WTC11 (cell line): ENCODE results near the gene IPPK. TPM values are rescaled to one million over a fixed set of nuclear protein-coding genes. Genes with fewer than 3 reads are reported as not detected.

Experiments used
- ATAC-seq: fragments of 200-7000 bp; cut with Tn5 transposase; 2 replicates; pipeline ENCODE4 v1.10.0; 2021; ENCODE audit warnings: mild to moderate bottlenecking, moderate library complexity
- CTCF ChIA-PET: fragments of 300-600 bp; sonication (Branson Sonifier 250); formaldehyde crosslinking; loops from one replicate; lab custom pipeline; 2021; ENCODE audit warnings: antibody characterized with exemption; lab: Charles Lee
- POLR2A ChIA-PET: fragments of 350-600 bp; sonication (Branson Sonifier 250); formaldehyde crosslinking; loops from one replicate; lab custom pipeline; 2021; ENCODE audit warnings: antibody characterized with exemption; lab: Charles Lee
- DNase-seq: peaks from one replicate; pipeline ENCODE4 v3.0.0; 2021; ENCODE audit warnings: low spot score
- H3K27ac Mint-ChIP-seq: 2 replicates; pipeline ENCODE4 v1.8.0; 2021; ENCODE audit warnings: mixed read lengths
- H3K27me3 Mint-ChIP-seq: 2 replicates; pipeline ENCODE4 v1.8.0; 2021; ENCODE audit warnings: low read depth, mild to moderate bottlenecking, moderate library complexity, mixed read lengths
- H3K36me3 Mint-ChIP-seq: 2 replicates; pipeline ENCODE4 v1.8.0; 2021; ENCODE audit warnings: mixed read lengths
- H3K4me1 Mint-ChIP-seq: 2 replicates; pipeline ENCODE4 v1.8.0; 2022; ENCODE audit warnings: mixed read lengths
- H3K4me3 Mint-ChIP-seq: 2 replicates; pipeline ENCODE4 v1.8.0; 2021; ENCODE audit warnings: mild to moderate bottlenecking, moderate library complexity, mixed read lengths
- H3K9me3 Mint-ChIP-seq: 2 replicates; pipeline ENCODE4 v1.8.0; 2021; ENCODE audit warnings: mixed read lengths
- ATF1 ChIP-seq: sonication (generic); formaldehyde crosslinking; IDR thresholded peaks from 2 replicates; pipeline ENCODE4 v1.8.1; 2023; ENCODE audit warnings: mild to moderate bottlenecking, moderate library complexity, missing genetic modification reagents
- CREB1 ChIP-seq: sonication (generic); formaldehyde crosslinking; IDR thresholded peaks from 2 replicates; pipeline ENCODE4 v1.8.0; 2023; ENCODE audit warnings: mild to moderate bottlenecking, missing genetic modification reagents
- CREM ChIP-seq: sonication (generic); formaldehyde crosslinking; IDR thresholded peaks from 2 replicates; pipeline ENCODE4 v1.8.1; 2022; ENCODE audit warnings: mild to moderate bottlenecking, missing genetic modification reagents, moderate library complexity
- ETV6 ChIP-seq: sonication (generic); formaldehyde crosslinking; IDR thresholded peaks from 2 replicates; pipeline ENCODE4 v1.8.1; 2022; ENCODE audit warnings: mild to moderate bottlenecking, missing genetic modification reagents
- FOXK1 ChIP-seq: sonication (generic); formaldehyde crosslinking; IDR thresholded peaks from 2 replicates; pipeline ENCODE4 v1.8.0; 2022; ENCODE audit warnings: mild to moderate bottlenecking, moderate library complexity, missing genetic modification reagents
- HMGA2 ChIP-seq: fragments of 250-450 bp; sonication (Bioruptor Pico); IDR thresholded peaks from 2 replicates; pipeline ENCODE4 v1.4.0; 2021; ENCODE audit warnings: mild to moderate bottlenecking, moderate library complexity
- KAT7 ChIP-seq: sonication (generic); formaldehyde crosslinking; IDR thresholded peaks from 2 replicates; pipeline ENCODE4 v1.8.1; 2023; ENCODE audit warnings: missing genetic modification reagents, mild to moderate bottlenecking, borderline replicate concordance
- RORB ChIP-seq: fragments of 250-450 bp; sonication (Bioruptor Pico); IDR thresholded peaks from 2 replicates; pipeline ENCODE4 v1.9.0; 2021; ENCODE audit warnings: mild to moderate bottlenecking
- SMAD3 ChIP-seq: sonication (generic); formaldehyde crosslinking; IDR thresholded peaks from 2 replicates; pipeline ENCODE4 v1.8.0; 2022; ENCODE audit warnings: missing genetic modification reagents, mild to moderate bottlenecking, borderline replicate concordance
- SP1 ChIP-seq: sonication (generic); formaldehyde crosslinking; conservative IDR thresholded peaks from 2 replicates; pipeline ENCODE4 v1.8.1; 2022; ENCODE audit warnings: missing genetic modification reagents
- TEAD4 ChIP-seq: sonication (generic); formaldehyde crosslinking; IDR thresholded peaks from 2 replicates; pipeline ENCODE4 v1.8.0; 2022; ENCODE audit warnings: mild to moderate bottlenecking, missing genetic modification reagents
- ZNF232 ChIP-seq: sonication (generic); formaldehyde crosslinking; IDR thresholded peaks from 2 replicates; pipeline ENCODE4 v1.8.0; 2022; ENCODE audit warnings: mild to moderate bottlenecking, missing genetic modification reagents
- total RNA-seq: library from RNA; stranded (reverse); gene quantifications from 3 replicates; pipeline ENCODE4 v1.2.3, GENCODE V29; 2021
- TF ChIP-seq, protein P1 (sequence below): sonication (generic); formaldehyde crosslinking; IDR thresholded peaks from 2 replicates; pipeline ENCODE4 v1.8.1; 2022; ENCODE audit warnings: mild to moderate bottlenecking, missing genetic modification reagents, moderate library complexity, borderline replicate concordance
- TF ChIP-seq, protein P2 (sequence below): sonication (generic); formaldehyde crosslinking; IDR thresholded peaks from 2 replicates; pipeline ENCODE4 v1.8.1; 2023; ENCODE audit warnings: mild to moderate bottlenecking, moderate library complexity, missing genetic modification reagents
- TF ChIP-seq, protein P3 (sequence below): fragments of 200-600 bp; IDR thresholded peaks from 2 replicates; pipeline ENCODE4 v1.8.0; 2022; ENCODE audit warnings: antibody characterized with exemption
- TF ChIP-seq, protein P4 (sequence below): sonication (generic); formaldehyde crosslinking; IDR thresholded peaks from 2 replicates; pipeline ENCODE4 v1.8.1; 2023; ENCODE audit warnings: mild to moderate bottlenecking, missing genetic modification reagents, borderline replicate concordance
- TF ChIP-seq, protein P5 (sequence below): sonication (generic); formaldehyde crosslinking; IDR thresholded peaks from 2 replicates; pipeline ENCODE4 v1.8.1; 2023; ENCODE audit warnings: mild to moderate bottlenecking, missing genetic modification reagents, moderate library complexity
- TF ChIP-seq, protein P6 (sequence below): fragments of 250-450 bp; sonication (Bioruptor Pico); IDR thresholded peaks from 2 replicates; pipeline ENCODE4 v1.9.0; 2021; ENCODE audit warnings: mild to moderate bottlenecking
- TF ChIP-seq, protein P7 (sequence below): fragments of 250-450 bp; sonication (Bioruptor Pico); IDR thresholded peaks from 2 replicates; pipeline ENCODE4 v1.8.0; 2021; ENCODE audit warnings: mild to moderate bottlenecking

IPPK gene
- total RNA-seq, 1 experiment from 2014 or later = 8.6 TPM

DNA sequence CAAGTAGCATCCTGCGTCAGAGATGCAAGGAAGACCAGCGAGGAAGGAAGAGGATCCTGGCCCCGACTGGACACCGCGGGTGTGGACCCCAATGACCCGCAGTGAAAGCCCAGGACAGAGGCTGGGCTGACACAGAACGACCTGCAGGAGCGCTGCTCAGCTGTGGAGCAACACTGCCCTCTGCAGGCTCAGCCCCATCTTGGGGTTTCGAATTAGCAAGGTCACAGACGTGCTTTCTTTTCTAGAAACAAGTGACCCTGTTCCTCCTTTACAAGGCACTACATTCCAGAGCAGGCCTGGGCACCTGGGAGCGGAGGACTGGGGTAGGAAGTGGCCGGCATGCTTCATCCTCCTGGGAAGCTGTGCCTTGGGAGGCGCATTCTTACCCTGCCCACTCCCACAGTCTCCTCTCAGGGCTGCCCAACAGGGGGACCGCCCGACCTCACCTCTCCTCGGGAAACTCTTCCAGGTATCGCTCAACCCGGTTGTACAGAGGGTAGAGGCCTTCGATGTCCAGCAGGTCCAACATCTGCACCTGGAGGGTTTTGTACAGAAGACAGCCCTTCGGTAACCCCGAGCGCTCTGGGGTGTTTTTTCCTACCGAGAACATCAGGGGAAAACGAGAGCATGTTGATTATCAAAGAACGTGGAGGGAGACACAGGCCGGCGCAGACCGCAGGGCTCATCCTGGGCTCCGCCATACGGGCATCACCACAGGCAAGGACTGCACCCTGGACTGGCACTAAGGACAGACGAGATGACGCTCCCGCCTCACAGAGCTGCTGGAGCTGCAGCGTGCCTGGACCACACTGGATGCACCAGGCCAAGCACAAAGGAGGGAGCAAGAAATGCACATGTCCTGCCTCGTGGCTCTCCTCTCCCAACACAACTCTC, 35.0 kb downstream of the IPPK start:
- POLR2A ChIA-PET = no interaction called here
- DNase-seq (peak; percentile 95), ATAC-seq (peak; percentile 97)
- TF ChIP-seq ZNF232 (CRISPR knock-in tag) (0 out of 2 replicates have a peak, but pooled peaks have one; percentile 7), RORB (CRISPR knock-in tag) (no peak), SP1 (CRISPR knock-in tag) (no peak), KAT7 (CRISPR knock-in tag) (no peak), FOXK1 (CRISPR knock-in tag) (no peak), ETV6 (CRISPR knock-in tag) (no peak), SMAD3 (no peak), CREB1 (no peak)
- TF ChIP-seq, protein P1, sequence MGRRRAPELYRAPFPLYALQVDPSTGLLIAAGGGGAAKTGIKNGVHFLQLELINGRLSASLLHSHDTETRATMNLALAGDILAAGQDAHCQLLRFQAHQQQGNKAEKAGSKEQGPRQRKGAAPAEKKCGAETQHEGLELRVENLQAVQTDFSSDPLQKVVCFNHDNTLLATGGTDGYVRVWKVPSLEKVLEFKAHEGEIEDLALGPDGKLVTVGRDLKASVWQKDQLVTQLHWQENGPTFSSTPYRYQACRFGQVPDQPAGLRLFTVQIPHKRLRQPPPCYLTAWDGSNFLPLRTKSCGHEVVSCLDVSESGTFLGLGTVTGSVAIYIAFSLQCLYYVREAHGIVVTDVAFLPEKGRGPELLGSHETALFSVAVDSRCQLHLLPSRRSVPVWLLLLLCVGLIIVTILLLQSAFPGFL (CRISPR knock-in tag) = no peak
- TF ChIP-seq, protein P2, sequence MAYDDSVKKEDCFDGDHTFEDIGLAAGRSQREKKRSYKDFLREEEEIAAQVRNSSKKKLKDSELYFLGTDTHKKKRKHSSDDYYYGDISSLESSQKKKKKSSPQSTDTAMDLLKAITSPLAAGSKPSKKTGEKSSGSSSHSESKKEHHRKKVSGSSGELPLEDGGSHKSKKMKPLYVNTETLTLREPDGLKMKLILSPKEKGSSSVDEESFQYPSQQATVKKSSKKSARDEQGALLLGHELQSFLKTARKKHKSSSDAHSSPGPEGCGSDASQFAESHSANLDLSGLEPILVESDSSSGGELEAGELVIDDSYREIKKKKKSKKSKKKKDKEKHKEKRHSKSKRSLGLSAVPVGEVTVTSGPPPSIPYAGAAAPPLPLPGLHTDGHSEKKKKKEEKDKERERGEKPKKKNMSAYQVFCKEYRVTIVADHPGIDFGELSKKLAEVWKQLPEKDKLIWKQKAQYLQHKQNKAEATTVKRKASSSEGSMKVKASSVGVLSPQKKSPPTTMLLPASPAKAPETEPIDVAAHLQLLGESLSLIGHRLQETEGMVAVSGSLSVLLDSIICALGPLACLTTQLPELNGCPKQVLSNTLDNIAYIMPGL (CRISPR knock-in tag) = peak; percentile 56; the same call in 1 of the 2 replicates
- TF ChIP-seq, protein P3, sequence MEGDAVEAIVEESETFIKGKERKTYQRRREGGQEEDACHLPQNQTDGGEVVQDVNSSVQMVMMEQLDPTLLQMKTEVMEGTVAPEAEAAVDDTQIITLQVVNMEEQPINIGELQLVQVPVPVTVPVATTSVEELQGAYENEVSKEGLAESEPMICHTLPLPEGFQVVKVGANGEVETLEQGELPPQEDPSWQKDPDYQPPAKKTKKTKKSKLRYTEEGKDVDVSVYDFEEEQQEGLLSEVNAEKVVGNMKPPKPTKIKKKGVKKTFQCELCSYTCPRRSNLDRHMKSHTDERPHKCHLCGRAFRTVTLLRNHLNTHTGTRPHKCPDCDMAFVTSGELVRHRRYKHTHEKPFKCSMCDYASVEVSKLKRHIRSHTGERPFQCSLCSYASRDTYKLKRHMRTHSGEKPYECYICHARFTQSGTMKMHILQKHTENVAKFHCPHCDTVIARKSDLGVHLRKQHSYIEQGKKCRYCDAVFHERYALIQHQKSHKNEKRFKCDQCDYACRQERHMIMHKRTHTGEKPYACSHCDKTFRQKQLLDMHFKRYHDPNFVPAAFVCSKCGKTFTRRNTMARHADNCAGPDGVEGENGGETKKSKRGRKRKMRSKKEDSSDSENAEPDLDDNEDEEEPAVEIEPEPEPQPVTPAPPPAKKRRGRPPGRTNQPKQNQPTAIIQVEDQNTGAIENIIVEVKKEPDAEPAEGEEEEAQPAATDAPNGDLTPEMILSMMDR = peak; percentile 87
- TF ChIP-seq, protein P4, sequence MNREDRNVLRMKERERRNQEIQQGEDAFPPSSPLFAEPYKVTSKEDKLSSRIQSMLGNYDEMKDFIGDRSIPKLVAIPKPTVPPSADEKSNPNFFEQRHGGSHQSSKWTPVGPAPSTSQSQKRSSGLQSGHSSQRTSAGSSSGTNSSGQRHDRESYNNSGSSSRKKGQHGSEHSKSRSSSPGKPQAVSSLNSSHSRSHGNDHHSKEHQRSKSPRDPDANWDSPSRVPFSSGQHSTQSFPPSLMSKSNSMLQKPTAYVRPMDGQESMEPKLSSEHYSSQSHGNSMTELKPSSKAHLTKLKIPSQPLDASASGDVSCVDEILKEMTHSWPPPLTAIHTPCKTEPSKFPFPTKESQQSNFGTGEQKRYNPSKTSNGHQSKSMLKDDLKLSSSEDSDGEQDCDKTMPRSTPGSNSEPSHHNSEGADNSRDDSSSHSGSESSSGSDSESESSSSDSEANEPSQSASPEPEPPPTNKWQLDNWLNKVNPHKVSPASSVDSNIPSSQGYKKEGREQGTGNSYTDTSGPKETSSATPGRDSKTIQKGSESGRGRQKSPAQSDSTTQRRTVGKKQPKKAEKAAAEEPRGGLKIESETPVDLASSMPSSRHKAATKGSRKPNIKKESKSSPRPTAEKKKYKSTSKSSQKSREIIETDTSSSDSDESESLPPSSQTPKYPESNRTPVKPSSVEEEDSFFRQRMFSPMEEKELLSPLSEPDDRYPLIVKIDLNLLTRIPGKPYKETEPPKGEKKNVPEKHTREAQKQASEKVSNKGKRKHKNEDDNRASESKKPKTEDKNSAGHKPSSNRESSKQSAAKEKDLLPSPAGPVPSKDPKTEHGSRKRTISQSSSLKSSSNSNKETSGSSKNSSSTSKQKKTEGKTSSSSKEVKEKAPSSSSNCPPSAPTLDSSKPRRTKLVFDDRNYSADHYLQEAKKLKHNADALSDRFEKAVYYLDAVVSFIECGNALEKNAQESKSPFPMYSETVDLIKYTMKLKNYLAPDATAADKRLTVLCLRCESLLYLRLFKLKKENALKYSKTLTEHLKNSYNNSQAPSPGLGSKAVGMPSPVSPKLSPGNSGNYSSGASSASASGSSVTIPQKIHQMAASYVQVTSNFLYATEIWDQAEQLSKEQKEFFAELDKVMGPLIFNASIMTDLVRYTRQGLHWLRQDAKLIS = no peak
- no peaks in the 10 kb centered on the region for H3K27me3 Mint-ChIP-seq
- no peaks in the 10 kb centered on the region for H3K4me1 Mint-ChIP-seq
- peaks cover 19% of the 10 kb centered on the region for H3K36me3 Mint-ChIP-seq
- CTCF ChIA-PET = interaction anchor here (0.6 to 2.0 kb wide), 8 partner anchors 18 to 494 kb away, joined by 3 to 5 read pairs (median 4); no protein-coding TSS in a partner anchor
- H3K27ac Mint-ChIP-seq = peak overlapping the region; percentile 50
- H3K4me3 Mint-ChIP-seq = no peak overlapping the region
- no peaks in the 10 kb centered on the region for H3K9me3 Mint-ChIP-seq

DNA sequence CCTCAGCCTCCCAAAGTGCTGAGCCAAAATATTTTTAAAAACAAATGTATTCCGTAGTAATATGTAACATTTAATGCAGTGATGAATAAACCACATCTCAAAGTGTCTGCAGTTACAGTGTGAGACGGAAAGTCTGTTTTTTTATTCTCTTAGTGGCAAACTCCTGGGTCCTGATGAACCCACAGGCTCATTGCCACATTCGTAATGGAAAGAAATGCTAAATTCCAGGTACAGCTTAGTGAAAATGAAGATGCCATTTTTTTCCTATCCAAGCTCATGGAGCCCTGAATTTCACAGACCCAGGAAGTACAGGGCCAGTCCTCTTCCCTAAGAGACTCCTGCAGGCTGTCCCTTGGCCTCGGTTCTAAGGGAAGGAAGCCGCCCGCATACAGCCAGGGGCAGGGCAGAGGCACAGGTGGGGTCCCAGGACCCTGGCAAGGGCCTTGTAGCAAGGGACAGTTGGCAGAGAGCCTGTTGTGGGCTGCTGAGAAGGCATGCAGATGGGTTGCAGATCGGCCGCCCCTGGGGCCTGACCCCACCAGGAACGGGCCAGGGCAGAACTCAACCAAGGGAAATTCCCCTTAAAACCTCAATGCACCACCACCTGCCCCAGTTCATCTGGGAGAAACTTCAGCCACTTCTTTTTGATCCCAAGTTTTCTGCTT, 36.2 kb downstream of the IPPK start:
- Mint-ChIP-seq H3K27ac (no peak overlapping the region), H3K4me3 (no peak overlapping the region), H3K27me3 (no peaks in the 10 kb centered on the region), H3K36me3 (peaks cover 28% of the 10 kb centered on the region), H3K4me1 (no peaks in the 10 kb centered on the region), H3K9me3 (no peaks in the 10 kb centered on the region)
- ChIA-PET CTCF (interaction anchor here (0.6 to 2.0 kb wide), 4 partner anchors 26 to 493 kb away, joined by 3 to 5 read pairs (median 4); no protein-coding TSS in a partner anchor), POLR2A (no interaction called here)
- ATAC-seq = no peak
- DNase-seq = no peak
- TF ChIP-seq TEAD4 (CRISPR knock-in tag) (no peak), RORB (CRISPR knock-in tag) (no peak), KAT7 (CRISPR knock-in tag) (no peak), ETV6 (CRISPR knock-in tag) (no peak), ATF1 (CRISPR knock-in tag) (no peak), CREM (CRISPR knock-in tag) (no peak), HMGA2 (CRISPR knock-in tag) (no peak)
- TF ChIP-seq, protein P5, sequence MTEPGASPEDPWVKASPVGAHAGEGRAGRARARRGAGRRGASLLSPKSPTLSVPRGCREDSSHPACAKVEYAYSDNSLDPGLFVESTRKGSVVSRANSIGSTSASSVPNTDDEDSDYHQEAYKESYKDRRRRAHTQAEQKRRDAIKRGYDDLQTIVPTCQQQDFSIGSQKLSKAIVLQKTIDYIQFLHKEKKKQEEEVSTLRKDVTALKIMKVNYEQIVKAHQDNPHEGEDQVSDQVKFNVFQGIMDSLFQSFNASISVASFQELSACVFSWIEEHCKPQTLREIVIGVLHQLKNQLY (CRISPR knock-in tag) = no peak
- TF ChIP-seq, protein P6, sequence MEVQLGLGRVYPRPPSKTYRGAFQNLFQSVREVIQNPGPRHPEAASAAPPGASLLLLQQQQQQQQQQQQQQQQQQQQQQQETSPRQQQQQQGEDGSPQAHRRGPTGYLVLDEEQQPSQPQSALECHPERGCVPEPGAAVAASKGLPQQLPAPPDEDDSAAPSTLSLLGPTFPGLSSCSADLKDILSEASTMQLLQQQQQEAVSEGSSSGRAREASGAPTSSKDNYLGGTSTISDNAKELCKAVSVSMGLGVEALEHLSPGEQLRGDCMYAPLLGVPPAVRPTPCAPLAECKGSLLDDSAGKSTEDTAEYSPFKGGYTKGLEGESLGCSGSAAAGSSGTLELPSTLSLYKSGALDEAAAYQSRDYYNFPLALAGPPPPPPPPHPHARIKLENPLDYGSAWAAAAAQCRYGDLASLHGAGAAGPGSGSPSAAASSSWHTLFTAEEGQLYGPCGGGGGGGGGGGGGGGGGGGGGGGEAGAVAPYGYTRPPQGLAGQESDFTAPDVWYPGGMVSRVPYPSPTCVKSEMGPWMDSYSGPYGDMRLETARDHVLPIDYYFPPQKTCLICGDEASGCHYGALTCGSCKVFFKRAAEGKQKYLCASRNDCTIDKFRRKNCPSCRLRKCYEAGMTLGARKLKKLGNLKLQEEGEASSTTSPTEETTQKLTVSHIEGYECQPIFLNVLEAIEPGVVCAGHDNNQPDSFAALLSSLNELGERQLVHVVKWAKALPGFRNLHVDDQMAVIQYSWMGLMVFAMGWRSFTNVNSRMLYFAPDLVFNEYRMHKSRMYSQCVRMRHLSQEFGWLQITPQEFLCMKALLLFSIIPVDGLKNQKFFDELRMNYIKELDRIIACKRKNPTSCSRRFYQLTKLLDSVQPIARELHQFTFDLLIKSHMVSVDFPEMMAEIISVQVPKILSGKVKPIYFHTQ = no peak
- TF ChIP-seq, protein P7, sequence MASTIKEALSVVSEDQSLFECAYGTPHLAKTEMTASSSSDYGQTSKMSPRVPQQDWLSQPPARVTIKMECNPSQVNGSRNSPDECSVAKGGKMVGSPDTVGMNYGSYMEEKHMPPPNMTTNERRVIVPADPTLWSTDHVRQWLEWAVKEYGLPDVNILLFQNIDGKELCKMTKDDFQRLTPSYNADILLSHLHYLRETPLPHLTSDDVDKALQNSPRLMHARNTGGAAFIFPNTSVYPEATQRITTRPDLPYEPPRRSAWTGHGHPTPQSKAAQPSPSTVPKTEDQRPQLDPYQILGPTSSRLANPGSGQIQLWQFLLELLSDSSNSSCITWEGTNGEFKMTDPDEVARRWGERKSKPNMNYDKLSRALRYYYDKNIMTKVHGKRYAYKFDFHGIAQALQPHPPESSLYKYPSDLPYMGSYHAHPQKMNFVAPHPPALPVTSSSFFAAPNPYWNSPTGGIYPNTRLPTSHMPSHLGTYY = no peak
